Motor neuron (in vitro differentiated cells): ENCODE results near the gene ACIN1. TPM values are rescaled to one million over a fixed set of nuclear protein-coding genes. Genes with fewer than 3 reads are reported as not detected.
A peak's percentile ranks its signal among the peaks of the same experiment; 100 is the strongest.

ENCODE experiments used
- ATAC-seq, 8 experiments: fragments of 200-7000 bp; cut with Tn5 transposase; replicated peaks in 6 of 8; 2 replicates each; pipeline ENCODE4 v1.8.0; 2021; ENCODE audit warnings: mild to moderate bottlenecking in 8 of 8, moderate library complexity in 8 of 8
- H3K27ac ChIP-seq, 2 donors: fragments of 250-450 bp; sonication (Bioruptor Pico); 2 replicates each; pipeline ENCODE4 v1.9.0; 2021; ENCODE audit warnings: antibody characterized with exemption in 2 of 2, mild to moderate bottlenecking in 2 of 2, moderate library complexity in 1 of 2
- H3K4me1 ChIP-seq, 2 donors: fragments of 250-450 bp; sonication (Bioruptor Pico); replicated peaks in 1 of 2; 2 replicates each; pipeline ENCODE4 v1.6.1; 2021; ENCODE audit warnings: antibody characterized with exemption in 2 of 2, mild to moderate bottlenecking in 2 of 2, moderate library complexity in 1 of 2
- H3K4me3 ChIP-seq, 5 donors: fragments of 250-450 bp; sonication (Bioruptor Pico); 2 replicates each; pipeline ENCODE4 v1.9.0; 2021; ENCODE audit warnings: antibody characterized with exemption in 5 of 5, mild to moderate bottlenecking in 5 of 5, moderate library complexity in 4 of 5
- WGBS, 10 experiments: fragments of 450-650 bp; shearing (Covaris generic); methylation state at CpG; one replicate each; pipeline ENCODE4 v1.0.0; 2022; 5-methylcytosine and 5-hydroxymethylcytosine counted together
- in situ Hi-C, 9 experiments: fragments of 400-800 bp; cut with MboI; loops; one replicate each; pipeline ENCODE4 v1.15.0; 2021; ENCODE audit warnings: low sequenced_read_pairs in 9 of 9, low pct_unique_long_range_greater_than_20kb in 2 of 9; ENCODE audit not compliant: unreplicated experiment in 9 of 9
- total RNA-seq, 8 experiments: library from RNA; unstranded; fragments of 300-600 nt; gene quantifications; 2 replicates each; pipeline versions ENCODE4 v1.2.3 to v1.2.4, GENCODE V29; 2022

Gene ACIN1
- total RNA-seq, 8 experiments from 2014 or later, result 52.2 to 315 (median 121) TPM

DNA sequence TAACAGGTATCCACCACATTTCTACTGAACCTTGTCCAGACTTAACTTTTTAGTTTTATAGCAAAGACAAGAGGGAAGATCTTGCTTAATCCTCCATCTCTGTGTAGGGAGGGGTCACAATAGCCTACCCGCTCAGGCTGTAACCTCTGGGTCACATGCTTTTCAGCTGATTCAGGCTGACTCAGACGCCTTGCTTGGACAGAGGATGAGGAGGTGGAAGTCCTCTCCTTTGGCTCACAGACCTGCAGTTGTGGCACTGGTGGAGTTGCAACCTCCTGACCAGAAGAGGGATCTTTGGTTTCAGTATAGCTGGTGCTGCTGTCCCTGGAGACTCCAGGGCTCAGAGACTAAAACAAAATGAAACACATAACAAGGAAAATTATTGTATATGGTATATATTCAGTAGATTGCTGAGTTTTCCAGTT, 16.2 kb downstream of the ACIN1 start:
- no peak overlapping the region for H3K4me3 ChIP-seq
- in situ Hi-C loops, result no loop called here
- ATAC-seq, result peak in 5 of 8 experiments; percentile 18 to 99 (median 47)
- H3K27ac ChIP-seq, result no peak overlapping the region
- no peaks in the 10 kb centered on the region for H3K4me1 ChIP-seq
- WGBS, 10 experiments, result 0 to 88% (median 56%) methylated on average over 1 of the region's 2 CpGs; no CpG with 5 or more reads in 6 of the 10 experiments

DNA sequence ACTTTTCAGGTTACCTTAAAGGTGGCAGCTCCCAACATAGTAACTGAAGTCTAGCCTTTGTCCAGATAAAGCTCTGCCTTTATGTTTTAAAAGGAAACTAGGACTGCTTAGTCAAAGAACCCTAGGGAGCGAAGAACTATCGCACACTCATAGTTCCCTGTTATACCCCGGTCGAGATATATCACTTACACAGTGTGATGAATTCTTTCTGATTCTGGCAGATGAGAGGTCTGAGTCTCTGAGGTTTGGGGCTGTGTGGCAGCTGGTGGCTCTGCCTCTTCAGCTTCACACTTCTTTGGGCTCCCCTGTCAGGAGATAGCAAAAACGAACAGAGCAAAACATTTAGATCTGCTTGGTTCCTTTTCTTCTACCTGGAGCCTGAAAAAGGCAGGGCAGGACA, 17.0 kb downstream of the ACIN1 start:
- H3K4me3 ChIP-seq, result no peak overlapping the region
- 57 to 100% (median 82%) methylated on average over 2 to 5 of the region's 5 CpGs; no CpG with 5 or more reads in 3 of the 10 experiments for WGBS, 10 experiments
- H3K27ac ChIP-seq, result no peak overlapping the region
- no peak for ATAC-seq
- in situ Hi-C loops, result no loop called here
- H3K4me1 ChIP-seq, result no peaks in the 10 kb centered on the region

DNA sequence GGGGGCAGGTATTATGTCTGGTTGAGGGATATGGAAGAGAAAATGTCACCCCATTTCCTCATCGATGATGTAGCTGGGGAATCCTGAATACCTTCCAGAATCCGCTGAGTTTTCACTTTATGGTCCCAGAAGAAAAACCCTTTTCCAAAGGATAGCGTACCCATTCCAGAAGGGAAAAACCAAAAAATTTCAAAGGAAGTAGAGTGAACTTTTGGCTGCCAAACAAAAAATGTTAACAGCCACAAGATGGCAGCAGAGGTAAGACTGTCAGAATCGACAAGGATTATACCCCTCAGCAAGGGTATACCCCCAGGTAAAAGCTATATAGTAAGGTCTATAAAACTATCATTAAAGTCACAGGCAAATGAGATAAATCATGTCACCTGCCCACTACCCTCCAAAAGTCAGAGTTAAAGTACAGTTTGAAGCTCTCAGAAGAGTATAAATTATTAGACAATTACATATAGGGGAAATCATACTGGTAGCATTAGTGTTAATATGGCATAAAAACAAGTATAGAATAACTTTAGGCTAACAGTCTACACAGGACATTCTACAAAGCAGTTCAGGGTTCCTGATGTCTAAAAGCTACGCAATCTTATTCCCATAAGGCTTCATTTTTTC, 18.0 kb downstream of the ACIN1 start:
- ATAC-seq, result peak in 1 of 8 experiments; percentile 66
- Histone ChIP-seq H3K4me1 (peaks cover 5 to 7% of the 10 kb centered on the region in 2 donors), H3K4me3 (no peak overlapping the region), H3K27ac (no peak overlapping the region)
- in situ Hi-C loops, result no loop called here
- WGBS, 10 experiments, result 42 to 100% (median 62%) methylated on average over 1 to 4 of the region's 5 CpGs

DNA sequence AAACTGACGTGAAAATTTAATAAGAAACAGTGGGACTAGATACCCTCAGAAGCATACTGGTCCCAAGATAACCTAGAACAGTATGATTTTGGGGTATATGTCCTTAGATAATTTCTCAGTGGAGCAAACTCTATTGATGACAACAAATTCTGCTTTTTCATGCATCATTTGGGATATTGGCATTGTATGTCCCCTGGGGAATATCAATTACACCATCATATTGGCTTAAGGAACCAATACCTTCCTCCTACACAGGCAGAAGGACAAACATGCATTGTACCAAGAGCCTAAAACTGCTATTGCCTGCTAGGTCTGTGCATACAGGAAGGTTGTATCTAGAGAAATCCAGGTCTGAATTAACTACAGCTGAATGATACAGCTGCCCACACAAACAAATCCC, 20.0 kb downstream of the ACIN1 start:
- 50 to 100% (median 100%) methylated on average over 1 of the region's 1 CpG; no CpG with 5 or more reads in 1 of the 10 experiments for WGBS, 10 experiments
- no peak overlapping the region for H3K4me3 ChIP-seq
- in situ Hi-C loops, result loop anchor here in 5 of 9 experiments (25.0 kb wide), 2 partner anchors 113 to 513 kb away; partner anchors contain the start of gene HAUS4 (in 2 of the 5)
- no peak overlapping the region for H3K27ac ChIP-seq
- no peak for ATAC-seq
- H3K4me1 ChIP-seq, result peaks cover 14 to 15% of the 10 kb centered on the region in 2 donors

DNA sequence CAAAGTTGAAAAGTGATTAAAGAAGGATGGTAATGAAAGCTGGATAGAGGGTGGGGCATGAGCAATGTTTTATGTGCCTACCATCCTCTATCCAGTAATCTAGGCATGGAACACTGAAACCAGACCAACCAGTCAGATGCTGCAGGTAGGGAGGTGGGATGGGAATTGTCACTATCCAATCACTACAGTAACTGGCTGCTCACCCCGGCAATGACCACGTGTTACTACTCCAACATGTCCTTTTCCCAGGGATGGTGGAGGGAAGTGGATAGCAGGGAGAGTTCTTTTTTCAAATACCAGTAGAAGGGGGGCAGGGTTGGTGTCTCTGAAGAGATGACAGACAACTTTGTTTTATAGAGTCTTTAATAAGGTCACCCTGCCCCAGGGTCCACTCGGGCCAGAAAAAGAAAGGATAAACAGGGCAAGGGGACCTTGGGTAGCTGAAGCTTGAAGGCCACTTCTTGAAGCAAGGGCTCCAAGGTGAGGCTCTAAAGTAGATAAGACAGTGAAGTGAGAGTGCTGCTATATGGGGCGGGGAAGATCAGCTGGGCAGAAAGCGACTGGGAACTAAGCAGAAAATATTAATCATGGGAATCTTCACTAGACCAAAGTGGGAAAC, 22.9 kb downstream of the ACIN1 start:
- in situ Hi-C loops, result loop anchor here in 5 of 9 experiments (25.0 kb wide), 2 partner anchors 110 to 510 kb away; partner anchors contain the start of gene HAUS4 (in 2 of the 5)
- peak; percentile 13 to 68 (median 50) for ATAC-seq
- peak overlapping the region; percentile 86 to 89 for H3K27ac ChIP-seq
- peak overlapping the region; percentile 64 to 90 (median 81) for H3K4me3 ChIP-seq
- peaks cover 25 to 31% of the 10 kb centered on the region in 2 donors for H3K4me1 ChIP-seq
- 0 to 100% (median 48%) methylated on average over 1 to 5 of the region's 5 CpGs; no CpG with 5 or more reads in 2 of the 10 experiments for WGBS, 10 experiments

DNA sequence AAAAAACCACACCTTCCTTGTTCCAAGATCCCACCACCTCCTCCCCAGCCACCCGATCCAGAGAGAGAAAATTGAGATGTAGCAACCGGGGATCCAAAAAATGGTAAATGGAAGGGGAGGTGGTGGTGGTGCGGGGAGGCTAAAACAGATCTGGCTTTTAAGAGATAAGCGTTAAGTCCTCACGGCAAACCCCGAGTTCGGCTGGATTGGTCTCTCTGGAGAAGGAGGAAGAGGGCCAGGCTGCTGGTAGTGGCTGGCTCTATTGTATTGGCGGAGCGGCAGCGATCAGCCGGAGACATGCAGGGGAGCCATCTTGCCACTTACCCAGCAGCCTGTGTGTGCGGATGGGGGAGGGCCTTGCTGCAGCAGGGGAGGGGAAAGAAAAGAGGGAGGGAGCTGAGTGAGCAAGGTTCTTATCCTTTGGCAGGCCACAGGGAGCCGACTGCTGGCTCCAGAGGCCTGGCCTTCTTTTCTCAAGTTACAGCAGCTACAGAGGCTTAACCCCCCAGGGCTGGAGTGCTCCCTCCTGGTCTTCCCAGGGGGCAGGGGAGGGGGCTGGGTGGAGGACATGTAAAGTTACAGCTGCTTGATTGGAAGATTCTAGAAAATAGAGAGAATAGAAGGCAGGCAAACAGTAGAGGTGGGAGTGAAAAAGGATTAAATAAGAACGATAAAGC, 23.6 kb downstream of the ACIN1 start:
- 0 to 40% (median 4%) methylated on average over 1 to 8 of the region's 14 CpGs for WGBS, 10 experiments
- Histone ChIP-seq H3K4me1 (peaks cover 25 to 31% of the 10 kb centered on the region in 2 donors), H3K4me3 (peak overlapping the region; percentile 64 to 90 (median 81)), H3K27ac (peak overlapping the region; percentile 86 to 89)
- peak; percentile 87 to 96 (median 94) for ATAC-seq
- in situ Hi-C loops, result loop anchor here in 5 of 9 experiments (25.0 kb wide), 2 partner anchors 109 to 509 kb away; partner anchors contain the start of gene HAUS4 (in 2 of the 5)

DNA sequence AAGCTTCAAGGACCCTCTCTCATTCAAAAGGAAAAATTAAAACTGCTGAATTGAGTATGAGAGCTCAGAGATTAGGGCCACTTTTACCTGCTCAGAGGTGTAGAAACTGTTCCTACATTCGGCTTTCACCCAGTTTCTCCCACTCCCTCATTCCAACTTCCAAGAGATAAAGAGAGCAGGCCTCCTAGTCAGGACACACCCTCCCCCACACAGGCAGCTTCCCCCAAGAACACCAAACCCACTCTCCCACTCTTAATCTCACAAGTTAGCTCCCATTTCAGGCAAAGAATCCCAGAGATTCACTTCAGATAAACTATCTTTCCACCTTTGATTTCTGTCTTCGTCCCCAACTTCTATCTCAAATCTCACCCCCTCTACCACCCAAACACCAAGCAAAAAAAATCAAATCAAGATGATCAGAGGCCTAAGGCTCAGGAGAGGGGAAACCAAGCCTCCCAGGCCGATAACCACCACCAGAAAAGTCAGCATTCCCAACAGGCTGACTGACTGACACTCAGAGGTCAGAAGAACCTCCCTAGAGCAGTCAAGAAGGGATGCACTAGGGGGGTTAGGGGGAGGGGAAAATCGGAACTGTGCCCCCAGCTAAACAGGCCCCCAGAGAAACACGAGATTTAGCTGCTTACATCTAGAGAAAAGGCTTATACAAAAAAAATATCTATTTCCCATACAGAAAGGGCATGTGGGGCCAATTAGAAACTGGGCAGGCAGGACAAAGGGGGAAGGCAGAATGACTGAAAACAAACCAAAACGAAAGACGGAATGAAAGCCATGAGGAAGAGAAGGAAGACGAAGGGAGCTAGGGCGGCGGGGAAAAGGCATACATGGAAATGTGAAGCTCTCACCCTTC, 24.4 kb downstream of the ACIN1 start:
- Histone ChIP-seq H3K4me3 (peak overlapping the region; percentile 64 to 90 (median 81)), H3K27ac (peak overlapping the region; percentile 86 to 89), H3K4me1 (peaks cover 27 to 31% of the 10 kb centered on the region in 2 donors)
- in situ Hi-C loops, result loop anchor here in 5 of 9 experiments (25.0 kb wide), 2 partner anchors 108 to 508 kb away; partner anchors contain the start of gene HAUS4 (in 2 of the 5)
- 0 to 40% (median 2%) methylated on average over 1 to 8 of the region's 10 CpGs; no CpG with 5 or more reads in 1 of the 10 experiments for WGBS, 10 experiments
- no peak for ATAC-seq

DNA sequence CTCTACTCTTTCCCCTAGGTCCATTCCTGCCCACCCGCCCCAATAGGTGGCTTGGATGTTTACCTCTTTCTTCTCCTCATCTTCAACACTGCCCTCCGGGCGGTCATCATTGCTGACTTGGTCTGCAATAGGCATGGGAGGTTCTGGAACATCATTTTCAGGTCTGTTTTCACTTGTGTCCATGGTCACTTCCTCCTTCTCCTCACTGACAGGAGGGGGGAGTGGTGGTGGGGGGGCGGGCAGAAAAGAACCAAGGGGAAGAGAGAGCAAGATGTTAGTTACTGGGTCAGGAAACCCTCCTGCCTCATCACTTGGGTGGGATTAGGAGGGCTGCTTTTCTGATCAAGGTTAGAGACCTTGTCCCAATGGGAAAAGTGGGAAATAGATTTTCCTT, 25.5 kb downstream of the ACIN1 start:
- in situ Hi-C loops, result loop anchor here in 6 of 9 experiments (10.0 to 25.0 kb wide), 3 partner anchors 85 to 507 kb away; partner anchors contain the start of genes AJUBA (in 2 of the 6) and HAUS4 (in 2 of the 6)
- Histone ChIP-seq H3K4me1 (peaks cover 27 to 31% of the 10 kb centered on the region in 2 donors), H3K4me3 (peak overlapping the region in 2 of 5 donors; percentile 2 to 13), H3K27ac (peak overlapping the region in 1 of 2 donors; percentile 15)
- 60 to 100% (median 76%) methylated on average over 1 to 2 of the region's 4 CpGs; no CpG with 5 or more reads in 6 of the 10 experiments for WGBS, 10 experiments
- no peak for ATAC-seq

DNA sequence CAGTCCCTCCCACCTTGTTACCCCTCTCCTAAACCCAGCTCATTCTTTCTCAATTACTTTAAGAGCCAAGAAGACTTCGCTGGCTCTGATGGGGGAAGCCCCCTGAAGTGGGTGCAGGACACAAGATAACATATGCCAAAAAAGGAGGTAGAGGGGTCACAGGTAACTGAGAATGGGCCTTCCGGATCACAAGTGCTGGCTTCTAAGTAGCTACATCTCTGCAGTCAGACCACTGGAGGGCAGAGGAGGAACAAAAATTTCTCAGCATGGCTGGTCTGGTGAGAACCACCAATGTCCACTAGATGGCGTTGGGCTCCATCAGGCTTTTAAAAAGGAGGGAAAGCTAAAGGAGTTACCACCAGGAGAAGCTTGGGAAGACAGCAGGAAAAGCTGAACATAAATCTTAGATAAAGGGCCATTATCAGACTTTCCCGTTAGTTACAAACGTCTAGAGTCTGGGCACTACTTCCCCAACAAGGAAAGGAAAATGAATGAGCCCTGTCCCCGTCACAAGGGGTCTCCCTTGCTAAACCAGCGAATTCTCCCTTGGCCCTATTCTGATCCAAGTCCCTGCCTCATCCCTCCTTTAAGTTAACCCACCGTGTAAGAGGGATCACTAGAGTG, 26.0 kb downstream of the ACIN1 start:
- H3K4me1 ChIP-seq, result peaks cover 27 to 31% of the 10 kb centered on the region in 2 donors
- in situ Hi-C loops, result loop anchor here in 6 of 9 experiments (10.0 to 25.0 kb wide), 3 partner anchors 84 to 507 kb away; partner anchors contain the start of genes AJUBA (in 2 of the 6) and HAUS4 (in 2 of the 6)
- H3K27ac ChIP-seq, result no peak overlapping the region
- H3K4me3 ChIP-seq, result peak overlapping the region in 2 of 5 donors; percentile 2 to 13
- 0 to 70% (median 17%) methylated on average over 2 to 4 of the region's 8 CpGs; no CpG with 5 or more reads in 3 of the 10 experiments for WGBS, 10 experiments
- ATAC-seq, result peak; percentile 47 to 71 (median 60)

DNA sequence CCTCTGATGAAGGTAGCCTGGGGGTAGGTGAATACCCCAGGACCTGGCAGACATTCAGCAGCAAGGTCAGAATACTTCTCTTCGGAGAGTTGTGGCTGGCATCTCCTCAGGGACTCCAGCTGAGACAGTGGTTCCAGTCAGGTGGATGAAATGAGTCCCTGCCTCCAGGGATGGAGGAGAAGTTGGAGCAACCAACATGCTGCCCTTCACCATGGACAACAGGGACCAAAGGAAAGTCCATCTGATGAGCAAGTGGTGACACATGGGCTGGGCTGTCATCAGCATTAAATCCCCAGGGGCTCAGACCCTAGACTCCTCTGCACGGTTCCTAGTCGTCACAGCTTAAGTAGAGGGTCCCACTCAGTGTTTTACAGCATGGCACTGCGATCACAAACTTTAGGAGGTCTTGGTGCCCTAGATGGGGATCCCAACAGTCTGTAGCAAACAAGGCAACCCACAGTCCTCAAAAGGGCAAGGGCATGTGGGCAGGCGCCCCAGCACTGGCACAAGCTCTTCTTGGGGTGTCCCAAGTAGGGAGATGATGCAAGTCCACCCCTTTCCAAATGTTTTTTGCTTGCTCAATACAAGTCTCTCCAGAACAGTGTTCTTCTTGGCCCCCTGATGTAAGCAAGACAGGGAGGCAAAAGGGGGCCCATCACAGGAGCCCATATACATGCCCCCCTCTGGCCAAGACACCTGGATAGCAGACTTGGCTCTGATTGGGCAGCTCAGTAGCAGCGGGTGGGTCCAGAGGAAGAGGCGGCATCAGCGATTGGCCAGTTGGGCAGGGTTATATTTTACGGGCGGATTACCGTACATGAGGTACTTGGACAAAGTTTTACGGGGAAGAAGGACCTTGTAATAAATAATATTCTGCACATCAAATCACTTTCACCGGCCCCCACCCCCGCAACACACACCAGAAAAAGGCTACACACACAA, 26.8 kb downstream of the ACIN1 start:
- in situ Hi-C loops, result loop anchor here in 6 of 9 experiments (10.0 to 25.0 kb wide), 3 partner anchors 83 to 506 kb away; partner anchors contain the start of genes AJUBA (in 2 of the 6) and HAUS4 (in 2 of the 6)
- H3K4me3 ChIP-seq, result no peak overlapping the region
- no peak overlapping the region for H3K27ac ChIP-seq
- 64 to 100% (median 80%) methylated on average over 2 to 8 of the region's 14 CpGs; no CpG with 5 or more reads in 1 of the 10 experiments for WGBS, 10 experiments
- peaks cover 27 to 31% of the 10 kb centered on the region in 2 donors for H3K4me1 ChIP-seq
- peak in 3 of 8 experiments; percentile 2 to 7 (median 5) for ATAC-seq
